KMS-11 (cell line): ENCODE data around the gene ATRN.

Experiments
- H2AFZ ChIP-seq: fragments of 200-600 bp; sonication (generic); 2 replicates; pipeline ENCODE4 v1.6.1; 2016; ENCODE audit warnings: antibody characterized with exemption, mixed run types, low read depth
- H3K27ac ChIP-seq: fragments of 200-600 bp; sonication (generic); 2 replicates; pipeline ENCODE4 v1.6.1; 2016; ENCODE audit warnings: mild to moderate bottlenecking, mixed run types
- H3K27me3 ChIP-seq: fragments of 200-600 bp; sonication (generic); 2 replicates; pipeline ENCODE4 v1.6.1; 2017; ENCODE audit warnings: mild to moderate bottlenecking, low read depth, mixed run types, moderate library complexity; ENCODE audit not compliant: insufficient read depth
- H3K36me3 ChIP-seq: fragments of 200-600 bp; sonication (generic); 2 replicates; pipeline ENCODE4 v1.6.1; 2017; ENCODE audit warnings: mild to moderate bottlenecking, mixed run types; ENCODE audit not compliant: insufficient read depth
- H3K4me1 ChIP-seq: fragments of 200-600 bp; sonication (generic); 2 replicates; pipeline ENCODE4 v1.6.1; 2016; ENCODE audit warnings: mild to moderate bottlenecking, low read depth, mixed run types; ENCODE audit not compliant: poor library complexity, severe bottlenecking
- H3K4me2 ChIP-seq: fragments of 200-600 bp; sonication (generic); 2 replicates; pipeline ENCODE4 v1.7.0; 2016; ENCODE audit warnings: mild to moderate bottlenecking, mixed run types
- H3K4me3 ChIP-seq: fragments of 200-600 bp; sonication (generic); IDR thresholded peaks from 2 replicates; pipeline ENCODE4 v1.6.1; 2017; ENCODE audit warnings: low read depth, low read length, mixed read lengths; ENCODE audit not compliant: insufficient read depth
- H3K79me2 ChIP-seq: fragments of 200-600 bp; sonication (generic); 2 replicates; pipeline ENCODE4 v1.6.1; 2016; ENCODE audit warnings: low read depth, mixed run types; ENCODE audit not compliant: insufficient read depth
- H3K9ac ChIP-seq: fragments of 200-600 bp; sonication (generic); 2 replicates; pipeline ENCODE4 v1.6.1; 2016; ENCODE audit warnings: mild to moderate bottlenecking, mixed run types
- H4K20me1 ChIP-seq: fragments of 200-600 bp; sonication (generic); 2 replicates; pipeline ENCODE4 v1.6.1; 2016; ENCODE audit warnings: mild to moderate bottlenecking, mixed run types; ENCODE audit not compliant: insufficient read depth
- CTCF ChIP-seq: fragments of 200-600 bp; sonication (generic); conservative IDR thresholded peaks from 2 replicates; pipeline ENCODE4 v1.6.1; 2017; ENCODE audit warnings: low read depth, mild to moderate bottlenecking, antibody characterized with exemption, low read length, moderate library complexity, mixed read lengths

The ATRN gene

DNA sequence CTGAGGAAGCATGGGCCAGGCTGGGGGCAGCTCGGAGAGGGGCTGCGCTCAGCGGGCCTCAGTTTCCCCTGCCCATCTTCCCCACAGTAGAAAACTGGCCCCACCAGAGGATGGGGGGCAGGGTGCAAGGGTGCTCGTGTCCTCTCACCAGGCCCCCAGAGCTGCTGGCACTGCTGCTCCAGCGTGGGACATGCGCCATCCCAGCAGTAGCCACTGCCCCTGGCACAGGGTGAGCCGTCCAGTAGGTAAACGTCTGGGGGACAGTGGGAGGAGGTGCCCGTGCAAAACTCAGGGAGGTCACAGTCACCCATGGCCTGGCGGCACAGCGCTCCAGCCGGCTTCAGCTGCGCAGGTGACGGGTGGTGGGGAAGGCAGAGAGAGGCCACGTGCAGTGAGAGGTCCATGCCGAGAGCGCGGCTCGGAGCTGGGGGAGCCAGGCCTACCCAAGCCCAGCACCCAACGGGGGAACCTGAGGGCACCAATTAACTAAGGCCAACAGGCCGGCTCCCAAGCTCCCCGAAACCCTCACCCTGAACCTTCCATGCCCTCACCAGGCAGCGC lies 201.2 kb downstream of the ATRN start:
- no peak overlapping the region for H3K9ac ChIP-seq
- H2AFZ ChIP-seq: no peak overlapping the region
- H3K4me2 ChIP-seq: no peak overlapping the region
- peaks cover 14% of the 10 kb centered on the region for H3K27me3 ChIP-seq
- no peak overlapping the region for H3K4me3 ChIP-seq
- no peaks in the 10 kb centered on the region for H3K4me1 ChIP-seq
- H3K36me3 ChIP-seq: no peaks in the 10 kb centered on the region
- no peak for TF ChIP-seq CTCF
- no peaks in the 10 kb centered on the region for H4K20me1 ChIP-seq
- H3K27ac ChIP-seq: no peak overlapping the region
- H3K79me2 ChIP-seq: no peaks in the 10 kb centered on the region

DNA sequence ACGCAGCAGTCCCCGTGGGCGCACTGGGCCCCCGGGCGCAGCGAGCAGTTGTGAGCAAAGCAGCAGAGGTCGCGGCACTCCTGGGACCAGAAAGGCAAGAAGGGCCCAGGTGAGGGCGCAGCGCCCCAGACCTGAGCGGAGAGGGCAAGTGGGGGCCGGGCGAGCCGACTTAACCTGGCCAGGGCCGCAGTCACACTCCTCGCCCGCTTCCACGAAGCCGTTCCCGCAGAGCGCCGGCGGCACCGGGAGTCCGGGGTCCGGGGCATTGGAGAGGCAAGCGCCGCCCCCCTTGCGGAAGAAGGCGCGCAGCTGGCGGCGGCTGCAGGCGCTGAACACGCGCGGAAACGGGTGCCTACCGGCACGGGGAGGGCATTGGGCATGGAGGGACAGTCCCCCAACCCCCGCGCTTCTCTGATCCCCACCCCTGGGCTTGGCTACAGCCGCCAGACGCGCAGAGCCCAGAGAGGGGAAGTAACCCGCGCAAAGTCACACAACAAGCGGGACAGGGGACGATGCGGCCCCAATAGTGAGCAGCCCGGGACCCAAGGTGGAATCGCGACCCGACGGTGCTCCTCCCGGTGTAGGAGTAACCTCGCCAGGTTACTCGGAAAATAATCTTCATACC lies 201.8 kb downstream of the ATRN start:
- no peak overlapping the region for H3K4me2 ChIP-seq
- no peak overlapping the region for H3K9ac ChIP-seq
- no peak overlapping the region for H3K27ac ChIP-seq
- H3K27me3 ChIP-seq: peaks cover 14% of the 10 kb centered on the region
- H3K4me3 ChIP-seq: no peak overlapping the region
- TF ChIP-seq CTCF: no peak
- H3K79me2 ChIP-seq: no peaks in the 10 kb centered on the region
- no peaks in the 10 kb centered on the region for H3K4me1 ChIP-seq
- no peaks in the 10 kb centered on the region for H4K20me1 ChIP-seq
- no peak overlapping the region for H2AFZ ChIP-seq
- no peaks in the 10 kb centered on the region for H3K36me3 ChIP-seq

DNA sequence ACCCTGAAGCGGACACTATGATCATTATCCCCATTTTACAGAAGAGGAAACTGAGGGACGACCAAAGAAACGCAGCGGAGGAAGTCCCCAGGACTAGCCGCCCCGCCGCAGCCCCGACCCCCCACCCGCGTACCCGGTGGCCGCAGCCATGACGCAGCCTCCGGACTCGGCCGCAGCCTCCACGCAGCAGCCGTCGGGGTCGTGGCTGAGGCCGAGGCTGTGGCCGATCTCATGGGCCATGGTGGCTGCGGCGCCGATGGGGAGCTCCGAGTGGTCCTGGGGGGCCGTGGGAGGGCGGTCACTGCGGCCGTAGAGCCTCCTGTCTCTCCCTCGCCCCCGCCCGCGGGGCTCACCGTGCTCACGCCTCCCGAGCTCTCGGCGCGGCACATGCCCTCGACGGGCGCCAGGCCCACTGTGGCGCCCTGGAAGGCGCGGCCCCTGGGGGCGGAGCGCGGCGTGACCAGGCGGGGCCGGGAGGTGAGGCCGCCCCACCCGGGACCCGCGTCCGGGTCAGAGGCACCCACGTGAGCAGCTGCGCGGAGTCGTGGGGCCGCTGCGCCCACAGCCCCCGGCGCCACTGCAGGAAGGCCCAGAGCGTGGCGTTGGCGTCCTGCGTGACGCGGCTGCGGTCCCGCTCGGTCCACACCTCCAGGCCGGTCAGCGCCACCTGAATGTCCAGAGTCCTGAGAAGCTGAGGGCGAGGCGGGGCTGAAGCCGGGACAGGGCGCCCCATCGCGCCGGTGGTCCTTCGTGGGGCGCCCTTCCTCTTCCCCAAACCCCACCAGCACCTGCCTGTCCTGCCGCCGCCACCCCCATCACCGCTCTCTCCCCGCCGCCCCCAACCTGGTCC lies 202.6 kb downstream of the ATRN start:
- H2AFZ ChIP-seq: no peak overlapping the region
- H4K20me1 ChIP-seq: no peaks in the 10 kb centered on the region
- no peak overlapping the region for H3K4me2 ChIP-seq
- no peak overlapping the region for H3K9ac ChIP-seq
- H3K4me1 ChIP-seq: no peaks in the 10 kb centered on the region
- peaks cover 14% of the 10 kb centered on the region for H3K27me3 ChIP-seq
- no peaks in the 10 kb centered on the region for H3K36me3 ChIP-seq
- TF ChIP-seq CTCF: no peak
- no peaks in the 10 kb centered on the region for H3K79me2 ChIP-seq
- no peak overlapping the region for H3K4me3 ChIP-seq
- no peak overlapping the region for H3K27ac ChIP-seq

GRCh38 chr20:3674447-3674846 lies 203.6 kb downstream of the ATRN start:
- H3K36me3 ChIP-seq: no peaks in the 10 kb centered on the region
- peaks cover 14% of the 10 kb centered on the region for H3K27me3 ChIP-seq
- no peak overlapping the region for H3K4me3 ChIP-seq
- no peak for TF ChIP-seq CTCF
- no peak overlapping the region for H2AFZ ChIP-seq
- no peaks in the 10 kb centered on the region for H3K4me1 ChIP-seq
- H3K27ac ChIP-seq: no peak overlapping the region
- no peak overlapping the region for H3K4me2 ChIP-seq
- no peaks in the 10 kb centered on the region for H3K79me2 ChIP-seq
- no peak overlapping the region for H3K9ac ChIP-seq
- no peaks in the 10 kb centered on the region for H4K20me1 ChIP-seq
